ENCODE results near the gene MEIKIN.

GRCh38 chr5:131789765-131790164 is 155.7 kb downstream of the MEIKIN start:
- TF ChIP-seq EZH2phosphoT487 (IDR thresholded peaks at IDR 0.05; ENCODE audit: borderline replicate concordance, low read length) (no peak), CTCF (conservative IDR thresholded peaks at IDR 0.05; ENCODE audit: low read depth, low read length) (no peak), EZH2 (IDR thresholded peaks at IDR 0.05; ENCODE audit: low read length, unreplicated experiment) (no peak)
